GM19455 (cell line): ENCODE results near the gene PAQR5.
"Not testable (repeated sequence)": the region's sequence is repeated elsewhere in the genome, so short reads cannot be mapped to it uniquely, and the experiment has no call there.

Experiments
- ATAC-seq: cut with Tn5 transposase; IDR thresholded peaks from one replicate; pipeline ENCODE4 v1.9.1; 2021; ENCODE audit not compliant: unreplicated experiment

PAQR5 gene

DNA sequence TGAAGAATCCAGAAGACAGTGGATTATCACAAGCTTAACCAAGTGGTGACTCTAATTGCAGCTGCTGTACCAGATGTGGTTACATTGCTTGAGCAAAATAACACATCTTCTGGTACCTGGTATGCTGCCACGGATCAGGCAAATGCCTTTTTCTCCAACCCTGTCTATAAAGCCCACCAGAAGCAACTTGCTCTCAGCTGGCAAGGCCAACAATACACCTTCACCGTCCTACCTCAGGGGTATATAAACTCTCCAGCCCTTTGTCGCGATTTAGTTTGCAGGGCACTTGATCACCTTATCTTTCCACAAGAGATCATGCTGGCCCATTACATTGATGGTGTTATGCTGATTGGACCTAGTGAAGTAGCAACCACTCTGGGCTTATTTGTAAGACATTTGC lies 52.6 kb downstream of the PAQR5 start:
- no peak for ATAC-seq

DNA sequence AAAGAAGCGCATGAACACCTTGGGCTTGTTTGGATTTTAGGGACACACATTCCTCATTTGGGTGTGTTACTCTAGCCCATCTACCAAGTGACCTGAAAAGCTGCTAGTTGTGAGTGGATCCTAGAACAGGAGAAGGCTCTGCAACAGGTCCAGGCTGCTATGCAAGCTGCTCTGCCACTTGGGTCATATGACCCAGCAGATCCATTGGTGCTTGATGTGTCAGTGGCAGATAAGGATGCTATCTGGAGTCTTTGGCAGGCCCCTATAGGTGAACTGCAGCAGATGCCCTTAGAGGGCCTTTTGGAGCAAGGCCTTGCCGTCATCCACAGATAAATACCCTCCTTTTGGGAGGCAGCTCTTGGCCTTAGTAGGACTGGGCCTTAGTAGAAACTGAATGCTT lies 53.2 kb downstream of the PAQR5 start:
- no peak for ATAC-seq

DNA sequence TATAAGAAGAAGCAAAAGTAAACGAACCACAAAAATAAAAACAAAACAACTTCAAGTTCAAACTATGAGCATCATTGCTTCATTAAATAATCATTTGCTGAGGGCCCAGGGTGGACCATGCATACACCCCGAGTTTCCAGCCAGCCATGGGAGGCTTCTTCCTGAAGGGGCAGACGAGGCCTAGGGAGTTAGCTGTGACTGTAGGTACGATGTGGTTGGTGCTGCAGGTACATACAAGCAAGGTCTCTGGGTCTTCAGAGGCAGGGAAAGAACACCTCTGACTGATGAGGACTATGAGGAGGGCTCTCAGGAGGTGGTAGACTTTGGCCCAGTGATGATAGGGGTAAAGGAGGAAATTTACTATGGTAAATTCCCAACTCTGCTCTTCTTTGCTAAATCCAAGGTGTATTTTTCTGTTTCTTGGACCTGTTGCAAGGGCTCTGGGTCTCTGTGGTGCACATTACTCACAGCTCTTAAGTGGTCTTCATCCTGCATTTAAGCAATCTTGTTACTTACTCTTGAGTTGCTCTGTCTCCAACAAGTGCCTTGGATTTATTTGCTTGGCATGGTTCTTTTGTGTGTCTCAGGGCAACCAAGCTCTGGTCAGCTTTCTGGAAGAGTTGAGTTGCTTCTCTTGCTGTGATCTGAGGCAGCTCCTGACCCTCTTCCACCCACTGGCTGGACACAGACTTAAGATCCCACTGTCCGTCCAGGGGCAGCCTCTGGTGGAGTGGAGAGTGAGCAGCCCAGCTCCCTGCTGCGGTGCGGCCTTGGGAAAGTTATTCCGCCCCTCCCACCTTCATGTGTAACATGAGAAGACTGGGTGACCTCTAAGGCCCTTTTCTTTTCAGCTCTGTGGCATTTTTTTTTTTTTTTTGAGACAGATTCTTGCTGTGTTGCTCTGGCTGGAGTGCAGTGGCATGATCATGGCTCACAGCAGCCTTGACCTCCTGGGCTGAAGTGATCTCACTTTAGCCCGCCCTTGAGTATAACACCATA lies 59.4 kb downstream of the PAQR5 start:
- ATAC-seq = no peak

DNA sequence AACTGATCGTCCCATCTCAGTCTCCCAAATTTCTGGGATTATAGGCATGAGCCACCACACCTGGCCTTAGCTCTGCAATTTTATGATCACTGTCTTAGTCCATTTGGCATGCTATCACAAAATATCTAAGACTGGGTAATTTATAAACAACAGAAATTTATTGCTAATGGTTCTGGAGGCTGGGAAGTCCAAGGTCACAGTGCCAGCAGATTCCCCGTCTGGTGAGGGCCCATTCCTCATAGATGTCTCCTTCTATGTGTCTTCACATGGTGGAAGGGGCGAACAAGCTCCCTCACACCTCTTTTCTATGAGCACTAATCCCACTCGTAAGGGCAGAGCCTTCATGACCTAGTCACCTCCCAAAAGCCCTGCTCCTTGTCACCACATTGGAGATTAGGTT lies 60.1 kb downstream of the PAQR5 start:
- no peak for ATAC-seq

DNA sequence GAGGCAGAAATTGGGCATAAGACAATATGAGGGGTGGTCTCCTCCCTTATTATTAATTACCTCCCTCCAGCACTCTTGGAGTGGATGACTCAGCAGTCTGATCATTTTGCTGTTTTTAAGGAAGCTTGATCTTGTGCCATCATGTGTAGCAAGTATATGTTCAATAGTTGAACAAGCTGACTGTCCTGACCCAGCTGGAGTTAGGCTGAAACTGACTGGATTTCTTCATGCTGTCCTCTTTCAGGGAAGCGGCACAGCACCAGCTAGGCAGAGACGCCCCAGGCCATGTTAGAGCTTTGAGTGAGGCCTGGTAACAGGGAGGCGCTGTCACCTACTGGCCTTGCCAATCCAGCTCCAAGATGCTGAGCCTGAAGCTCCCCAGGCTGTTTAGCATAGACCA lies 61.0 kb downstream of the PAQR5 start:
- ATAC-seq = no peak

DNA sequence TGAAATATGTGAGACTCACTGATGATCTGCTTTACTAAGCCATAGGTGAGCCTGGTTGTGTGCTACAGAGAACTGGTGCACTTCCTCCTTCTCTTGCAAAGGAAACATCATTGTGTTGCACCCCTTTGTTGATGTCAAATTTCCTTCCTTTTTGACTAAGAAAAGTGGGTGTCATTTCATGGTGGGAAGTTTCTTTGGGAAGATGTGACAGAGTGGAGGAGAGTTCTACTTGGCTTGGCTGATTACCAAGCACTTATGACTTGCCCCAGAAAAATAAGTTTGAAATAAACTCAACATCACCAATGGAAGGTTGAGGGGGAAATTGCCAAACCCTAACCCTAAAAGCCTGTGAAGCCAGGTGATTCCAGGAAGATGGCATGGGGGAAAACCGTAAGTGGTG lies 61.9 kb downstream of the PAQR5 start:
- no peak for ATAC-seq

DNA sequence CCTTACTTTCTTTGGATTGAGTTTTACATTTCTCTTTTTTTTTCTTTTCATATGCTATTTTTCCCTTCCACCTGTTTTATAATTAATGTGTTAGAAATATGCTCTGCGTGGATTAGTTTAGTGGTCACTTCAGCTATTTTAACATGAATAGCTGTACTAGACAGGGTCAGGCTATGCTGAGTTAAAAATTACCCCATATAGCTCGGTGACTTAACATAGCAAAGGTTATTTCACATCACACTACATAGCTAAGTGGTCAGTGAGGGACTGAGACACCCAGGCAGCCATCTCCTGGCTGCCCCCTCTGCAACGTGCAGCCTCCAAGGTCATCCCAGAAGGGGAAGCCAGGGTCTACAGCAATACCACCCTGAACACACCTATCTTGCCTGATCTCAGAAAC lies 68.5 kb downstream of the PAQR5 start:
- no peak for ATAC-seq

DNA sequence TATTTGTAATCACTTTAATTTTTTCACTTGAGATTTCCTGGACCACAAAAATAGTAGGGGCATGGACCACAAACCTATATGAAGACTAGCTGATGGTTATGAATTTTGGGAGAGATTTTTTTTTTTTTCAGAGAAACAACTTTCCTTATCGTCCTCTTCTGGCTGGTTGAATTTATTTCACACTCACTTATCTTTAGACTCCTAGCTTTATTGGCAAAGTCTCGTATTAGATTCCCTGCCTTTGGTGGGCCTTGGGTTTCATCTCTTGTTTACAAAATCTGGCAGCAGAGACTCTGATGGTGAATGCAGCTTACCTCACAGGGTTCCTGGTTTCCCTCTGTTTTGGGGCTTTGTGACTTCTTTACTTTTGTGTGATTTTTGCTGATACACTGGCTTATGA lies 70.9 kb downstream of the PAQR5 start:
- ATAC-seq = no peak

DNA sequence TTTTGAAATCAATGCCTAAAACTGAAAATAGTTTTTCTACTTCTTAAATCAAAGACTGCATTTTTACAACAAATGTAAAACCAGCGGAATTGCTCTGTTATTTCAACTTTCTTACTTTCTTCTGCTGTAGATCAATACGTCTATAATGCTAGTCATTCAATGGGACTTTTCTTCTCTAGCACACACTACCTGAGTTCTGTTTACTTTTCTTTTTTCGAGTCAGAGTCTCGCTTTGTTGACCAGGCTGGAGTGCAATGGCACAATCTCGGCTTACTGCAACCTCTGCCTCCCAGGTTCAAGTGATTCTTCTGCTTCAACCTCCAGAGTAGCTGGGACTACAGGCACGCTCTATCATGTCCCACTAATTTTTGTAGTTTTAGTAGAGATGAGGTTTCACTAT lies 74.7 kb downstream of the PAQR5 start:
- ATAC-seq = no peak

DNA sequence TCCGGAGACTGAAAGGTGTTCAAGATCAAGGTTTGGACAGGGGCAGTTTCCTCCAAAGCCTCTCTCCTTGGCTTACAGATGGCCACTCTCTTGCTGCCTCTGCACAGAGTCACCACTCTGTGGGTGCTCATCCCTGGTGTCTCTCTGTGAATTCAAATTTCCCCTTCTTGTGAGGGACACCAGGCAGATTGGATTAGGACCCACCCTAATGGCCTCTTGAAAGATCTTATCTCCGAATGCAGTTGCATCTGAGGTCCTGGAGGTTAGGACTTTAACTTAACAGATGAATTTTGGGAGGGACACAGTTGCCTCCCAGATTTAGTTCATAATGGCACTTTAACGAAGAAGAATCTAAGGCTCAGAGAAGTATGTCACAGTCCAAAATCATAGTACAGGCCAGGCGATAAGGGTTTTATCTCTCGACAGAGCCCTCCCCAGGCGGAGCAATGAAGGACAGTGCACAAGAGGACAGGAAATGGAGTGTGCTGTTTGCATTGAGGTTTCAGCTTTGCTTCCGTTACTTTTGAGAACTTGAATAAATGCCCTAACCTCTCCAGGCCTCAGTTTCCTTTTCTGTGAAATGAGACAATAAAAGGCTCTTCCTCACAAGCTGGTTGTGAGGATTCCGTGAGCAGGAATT lies 76.6 kb downstream of the PAQR5 start:
- no peak for ATAC-seq

DNA sequence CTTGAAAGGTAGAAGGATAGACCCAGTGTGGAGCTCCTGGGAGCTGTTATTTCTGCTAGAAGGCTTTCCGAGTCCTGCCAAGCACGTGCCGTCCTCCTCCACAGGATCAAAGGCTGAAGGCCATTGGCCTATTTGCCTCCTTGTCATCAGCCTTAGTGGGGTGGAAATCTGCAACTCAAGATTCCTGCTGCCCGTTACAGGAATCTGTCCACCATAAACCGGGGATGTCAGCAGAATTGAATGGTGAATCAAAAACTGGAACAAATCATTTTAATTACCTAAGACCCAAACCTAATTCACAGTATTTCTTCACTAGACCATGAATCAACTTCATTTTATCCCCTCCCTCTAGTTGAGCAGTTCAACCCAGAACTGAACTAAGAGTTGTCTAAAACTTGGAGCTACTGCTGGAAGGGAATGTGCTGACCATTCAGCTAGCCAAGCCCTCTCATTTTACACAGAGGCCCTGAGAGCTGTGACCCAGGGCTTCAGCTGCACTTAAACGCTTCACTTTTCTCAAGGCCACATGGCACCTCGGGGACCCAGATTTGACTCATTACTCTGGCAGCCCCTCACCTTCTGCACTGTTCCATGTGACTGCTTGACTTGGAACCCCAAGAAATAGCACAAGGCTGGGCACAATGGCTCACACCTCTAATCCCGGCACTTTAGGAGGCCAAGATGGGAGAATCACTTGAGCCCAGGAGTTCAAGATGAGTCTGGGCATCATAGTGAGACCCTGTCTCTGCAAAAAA lies 78.7 kb downstream of the PAQR5 start:
- no peak for ATAC-seq

DNA sequence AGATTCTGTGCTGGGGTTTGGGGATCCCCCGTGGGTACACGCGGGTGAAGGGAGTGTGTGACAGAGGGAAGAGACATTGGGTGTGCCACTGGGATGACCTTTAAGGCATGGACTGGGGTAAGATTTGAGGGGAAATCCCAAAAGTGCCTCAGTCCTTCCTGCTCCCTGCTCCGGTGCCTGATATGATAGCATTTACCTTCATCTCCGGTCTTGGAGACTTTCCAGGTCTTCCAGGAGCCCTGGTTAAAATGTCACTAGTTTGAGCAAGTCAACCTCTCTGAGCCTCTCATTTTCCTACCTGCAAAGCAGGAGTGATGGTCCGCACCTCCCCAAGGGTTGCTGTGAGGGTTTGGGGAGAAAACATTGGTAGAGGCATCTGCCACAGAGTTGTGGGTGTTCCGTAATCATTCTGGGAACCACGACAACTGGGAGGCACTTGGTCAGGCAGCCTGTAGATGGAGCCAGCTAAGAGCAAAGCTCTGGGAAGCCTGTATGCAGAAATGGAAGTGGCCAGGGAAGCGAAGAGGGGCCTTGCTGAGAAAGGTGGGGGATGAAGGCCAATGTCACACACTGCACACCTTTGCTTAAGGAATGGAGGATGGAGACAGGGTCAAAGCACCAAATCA lies 81.5 kb downstream of the PAQR5 start:
- ATAC-seq = no peak

DNA sequence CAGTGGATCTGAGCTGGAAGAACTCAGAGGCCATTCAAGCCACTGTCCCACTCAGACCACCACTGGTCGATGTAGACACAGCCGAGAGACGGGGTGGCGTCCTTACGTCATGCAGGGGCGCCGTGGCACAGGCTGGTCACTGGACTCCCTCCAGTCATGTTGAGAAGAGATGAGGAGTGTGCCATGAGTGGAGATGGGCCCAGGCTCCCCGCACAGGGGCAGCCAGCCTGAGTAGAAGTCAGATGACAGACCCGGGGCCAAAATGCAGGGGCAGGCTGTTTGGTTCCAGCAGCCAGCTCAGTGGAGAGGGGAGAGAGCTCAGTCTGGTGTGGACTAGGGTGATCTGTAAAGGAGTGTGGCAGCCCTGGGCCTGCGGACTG lies 82.0 kb downstream of the PAQR5 start:
- ATAC-seq = no peak

DNA sequence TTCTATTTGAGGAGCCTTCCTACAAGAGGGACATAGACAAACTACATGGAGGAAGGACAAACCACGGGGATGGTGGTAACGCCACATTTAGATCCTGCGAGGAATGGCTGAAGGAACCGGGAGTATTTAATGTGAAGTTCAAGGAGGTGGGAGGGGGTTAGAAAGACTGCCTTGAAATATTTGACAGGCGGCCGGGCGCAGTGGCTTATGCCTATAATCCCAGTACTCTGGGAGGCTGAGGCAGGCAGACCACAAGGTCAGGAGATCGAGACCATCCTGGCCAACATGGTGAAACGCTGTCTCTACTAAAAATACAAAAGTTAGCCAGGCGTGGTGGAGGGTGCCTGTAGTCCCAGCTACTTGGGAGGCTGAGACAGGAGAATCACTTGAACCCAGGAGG lies 83.5 kb downstream of the PAQR5 start:
- not testable (repeated sequence) for ATAC-seq

DNA sequence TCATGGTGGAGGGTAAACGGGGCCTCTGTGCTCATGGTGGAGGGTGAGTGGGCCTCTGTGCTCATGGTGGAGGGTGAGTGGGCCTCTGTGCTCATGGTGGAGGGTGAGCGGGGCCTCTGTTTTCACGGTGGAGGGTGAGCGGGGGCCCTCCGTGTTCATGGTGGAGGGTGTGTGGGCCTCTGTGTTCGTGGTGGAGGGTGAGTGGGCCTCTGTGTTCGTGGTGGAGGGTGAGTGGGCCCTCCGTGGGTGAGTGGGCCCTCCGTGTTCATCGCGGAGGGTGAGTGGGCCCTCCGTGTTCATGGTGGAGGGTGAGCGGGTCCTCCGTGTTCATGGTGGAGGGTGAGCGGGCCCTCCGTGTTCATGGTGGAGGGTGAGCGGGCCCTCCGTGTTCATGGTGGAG lies 85.4 kb downstream of the PAQR5 start:
- ATAC-seq = not testable (repeated sequence)

DNA sequence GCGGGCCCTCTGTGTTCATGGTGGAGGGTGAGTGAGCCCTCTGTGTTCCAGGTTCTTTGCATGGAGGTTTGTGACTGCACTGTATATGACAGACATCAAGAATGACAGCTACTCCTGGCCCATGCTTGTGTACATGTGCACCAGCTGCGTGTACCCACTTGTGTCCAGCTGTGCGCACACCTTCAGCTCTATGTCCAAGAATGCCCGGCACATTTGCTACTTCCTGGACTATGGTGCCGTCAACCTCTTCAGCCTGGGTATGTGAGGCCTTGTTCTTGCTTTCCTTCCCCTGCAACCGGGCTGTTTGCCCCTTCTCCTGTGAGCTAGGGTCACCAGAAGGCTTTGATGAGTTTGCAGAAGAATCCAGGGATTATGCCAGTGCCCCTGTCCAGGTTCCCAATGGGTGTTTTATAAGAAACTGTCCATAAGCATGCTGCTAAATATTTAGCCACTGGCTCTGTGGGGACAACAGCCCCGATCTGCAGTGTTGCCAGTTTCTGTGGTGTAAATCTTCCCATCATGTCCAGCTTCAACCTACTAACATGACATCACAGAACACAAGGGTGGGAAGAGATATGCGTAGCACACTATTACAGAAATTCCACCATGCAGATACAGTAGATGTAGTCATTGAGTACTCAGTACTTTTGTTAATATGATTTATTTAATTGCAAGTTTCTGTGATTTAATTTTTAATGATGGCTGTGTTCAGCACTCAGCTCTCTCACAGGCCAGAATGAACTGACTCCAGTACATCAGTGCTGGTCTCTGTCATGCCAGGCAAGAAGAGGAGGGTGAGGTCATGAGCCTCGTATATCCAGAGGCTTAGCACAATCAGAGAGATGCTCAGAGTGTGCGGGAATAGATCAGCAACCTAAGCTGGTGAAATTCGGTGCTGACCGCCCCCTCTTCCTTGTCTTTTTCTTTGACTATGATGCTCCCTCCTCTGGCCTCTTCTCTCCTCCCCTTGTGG lies 86.2 kb downstream of the PAQR5 start:
- ATAC-seq = no peak

DNA sequence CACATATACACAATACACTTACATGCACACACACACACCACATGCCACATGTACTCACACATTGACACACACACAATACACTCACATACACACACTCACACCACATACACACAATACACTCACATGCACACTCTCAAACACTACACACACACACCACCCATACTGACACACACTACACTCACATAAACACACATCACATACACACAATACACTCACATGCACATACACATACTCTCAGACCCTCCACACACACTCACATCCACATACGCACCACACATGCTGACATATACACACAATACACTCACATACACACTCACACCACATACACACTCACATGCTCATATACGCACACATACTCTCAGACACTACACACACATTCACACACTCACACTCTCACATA lies 87.1 kb downstream of the PAQR5 start:
- no peak for ATAC-seq

DNA sequence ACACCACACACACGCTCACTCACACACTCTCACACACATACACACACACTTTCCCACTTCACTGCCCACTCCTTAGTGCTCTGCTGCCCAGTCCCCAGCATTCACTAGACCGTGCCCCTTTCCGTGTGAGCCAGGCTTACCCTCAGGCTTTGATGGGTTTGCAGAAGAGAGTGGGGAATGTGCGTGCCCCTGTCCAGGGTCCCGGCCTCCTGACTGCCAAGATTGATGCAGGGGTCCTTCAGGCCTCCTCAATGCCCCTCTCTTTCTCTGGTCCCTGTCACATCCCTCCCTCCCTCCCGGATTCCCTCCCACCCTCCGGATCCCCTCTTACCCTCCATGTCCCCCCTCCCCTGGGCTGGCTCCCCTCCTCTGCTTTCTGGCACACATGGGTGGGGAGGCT lies 87.6 kb downstream of the PAQR5 start:
- ATAC-seq = no peak

DNA sequence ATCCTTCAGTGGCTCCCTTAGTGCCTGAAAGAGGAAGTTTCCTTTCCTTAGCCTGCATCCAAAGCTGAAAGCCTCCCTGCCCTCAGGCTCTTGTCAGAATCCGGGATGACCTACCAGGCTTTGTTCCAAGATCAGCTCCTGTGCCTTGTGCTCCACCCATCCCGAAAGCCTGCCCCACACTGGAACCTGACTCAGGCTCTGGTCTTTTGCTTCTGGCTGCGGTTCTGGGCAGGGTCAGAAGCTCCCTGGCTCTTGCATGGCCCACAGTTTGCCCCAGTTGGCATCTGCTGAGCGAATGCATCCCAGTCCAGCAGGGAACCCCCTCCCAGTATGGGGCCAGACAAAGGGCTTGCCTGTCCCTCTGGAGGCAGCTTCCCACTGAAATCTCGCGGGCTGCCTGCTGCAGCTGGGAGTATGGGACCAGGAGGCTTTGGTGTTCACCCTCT lies 89.6 kb downstream of the PAQR5 start:
- ATAC-seq = no peak

DNA sequence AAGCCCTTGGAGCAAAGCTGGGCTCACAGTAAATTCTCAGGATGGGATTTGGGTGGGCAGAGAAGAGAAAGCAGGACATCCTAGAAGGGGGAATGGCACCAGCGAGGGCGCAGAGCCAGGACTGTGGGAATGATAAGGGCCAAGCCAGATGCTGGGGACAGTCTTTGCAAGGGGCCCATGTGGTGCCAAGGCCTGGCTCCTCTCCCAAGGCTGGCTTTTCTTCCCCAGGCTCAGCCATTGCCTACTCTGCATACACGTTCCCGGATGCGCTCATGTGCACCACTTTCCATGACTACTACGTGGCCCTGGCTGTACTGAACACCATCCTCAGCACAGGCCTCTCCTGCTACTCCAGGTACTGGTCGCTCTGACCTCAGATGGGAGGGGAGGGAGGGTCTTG lies 90.7 kb downstream of the PAQR5 start:
- no peak for ATAC-seq
